ENCODE measurements around the gene FABP7. TPM values are rescaled to one million over a fixed set of nuclear protein-coding genes. Genes with fewer than 3 reads are reported as not detected.
"Not testable (repeated sequence)": the region's sequence is repeated elsewhere in the genome, so short reads cannot be mapped to it uniquely, and the experiment has no call there.

The FABP7 gene
- not detected for total RNA-seq
- long read RNA-seq: 0 reads

DNA sequence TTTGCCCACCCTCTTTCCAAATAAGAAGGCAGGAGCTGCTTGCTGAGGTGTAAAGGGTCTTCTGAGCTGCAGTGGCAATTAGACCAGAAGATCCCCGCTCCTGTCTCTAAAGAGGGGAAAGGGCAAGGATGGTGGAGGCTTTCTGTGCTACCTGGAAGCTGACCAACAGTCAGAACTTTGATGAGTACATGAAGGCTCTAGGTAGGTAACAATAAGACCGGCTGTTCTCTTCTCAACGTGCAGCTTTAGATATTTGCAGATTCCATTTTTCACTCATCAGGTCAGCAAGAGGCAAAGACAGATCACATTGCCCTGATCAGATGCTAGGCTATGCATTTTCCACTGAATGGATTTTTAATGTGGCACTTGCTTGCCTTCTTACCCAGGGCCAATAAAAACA is at the start of gene FABP7:
TSS of gene FABP7 (plus strand) at position 50 of the 400 bp plus-strand sequence. CDS start at position 129, 79 bp downstream.
- intact Hi-C loops (cut with DNase I, micrococcal nuclease): no loop called here
- ATAC-seq (no peak), DNase-seq (no peak)

DNA sequence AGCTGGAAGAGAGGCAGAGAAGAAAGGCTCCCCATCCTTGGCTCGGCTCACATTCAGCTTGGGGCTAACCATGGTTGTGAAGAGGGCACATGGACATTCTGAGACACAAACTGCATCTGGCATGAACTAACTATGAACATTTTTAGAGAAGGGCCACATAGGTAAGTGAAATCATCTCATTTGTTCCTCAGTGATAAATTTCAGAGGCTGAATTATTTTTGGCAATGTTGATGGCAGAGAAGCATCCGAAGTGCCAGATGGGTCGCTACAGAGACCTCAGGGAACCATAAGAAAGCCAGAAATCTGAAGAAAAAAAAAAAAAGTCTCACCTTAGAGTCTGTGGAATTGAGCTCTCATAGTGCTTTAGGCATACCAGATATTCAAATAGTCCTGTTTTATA is 49.2 kb upstream of the FABP7 start:
- ATAC-seq (no peak), DNase-seq (no peak)
- intact Hi-C loops (cut with DNase I, micrococcal nuclease): loop anchor here in 1 of 2 donors (5.0 to 10.0 kb wide), 2 partner anchors 107 to 584 kb away; no protein-coding TSS in a partner anchor

DNA sequence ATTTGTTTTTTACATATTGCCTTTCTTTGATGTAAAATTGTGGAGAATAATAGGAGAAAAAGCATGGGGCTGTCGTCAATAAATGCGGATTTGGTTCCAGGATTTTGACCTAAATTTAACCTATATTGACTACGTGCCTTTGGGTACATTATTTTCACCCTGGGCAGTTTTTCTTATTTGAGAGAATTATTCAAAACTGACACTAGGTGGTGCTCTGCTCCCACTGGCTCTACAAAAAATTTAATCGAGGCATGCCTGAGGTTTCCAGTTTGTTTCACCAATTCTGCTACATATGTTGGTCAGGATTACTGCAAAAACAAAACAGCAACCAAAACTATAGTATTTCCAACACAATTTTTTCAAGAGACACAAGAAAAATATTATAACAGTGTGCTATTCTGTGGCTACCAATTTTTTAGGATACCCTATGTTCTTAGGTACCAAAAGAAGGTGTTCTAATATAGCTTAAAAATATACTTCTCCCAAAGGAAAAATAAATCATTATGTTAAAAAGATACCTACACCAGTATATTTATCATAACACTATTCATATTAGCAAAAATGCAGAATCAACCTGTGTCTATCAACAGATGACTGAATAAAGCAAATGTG is 48.6 kb upstream of the FABP7 start:
- intact Hi-C loops (cut with DNase I, micrococcal nuclease): loop anchor here in 1 of 2 donors (5.0 to 10.0 kb wide), 2 partner anchors 106 to 584 kb away; no protein-coding TSS in a partner anchor
- peak; percentile 59 for ATAC-seq
- no peak for DNase-seq

DNA sequence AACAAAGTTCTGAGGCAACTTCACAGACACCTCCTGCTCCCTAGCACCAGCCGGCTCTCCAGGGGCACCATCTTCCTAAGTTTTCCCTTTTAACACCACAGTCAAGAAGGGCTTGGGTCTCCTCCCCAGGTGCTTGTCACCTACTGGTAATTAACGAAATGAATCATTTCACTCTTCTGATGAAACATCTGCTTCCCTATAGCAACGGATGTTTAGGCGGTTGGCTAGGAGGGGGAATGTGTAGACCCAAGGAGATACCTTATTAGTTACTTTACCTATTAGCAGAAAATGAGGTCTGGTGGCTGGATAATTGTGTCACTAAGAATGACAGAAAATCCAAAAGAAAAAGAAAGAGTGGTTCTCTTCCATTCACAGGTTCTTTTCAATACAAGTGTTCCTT is 46.3 kb upstream of the FABP7 start:
- intact Hi-C loops (cut with DNase I, micrococcal nuclease): loop anchor here in 1 of 2 donors (5.0 to 10.0 kb wide), 2 partner anchors 104 to 582 kb away; no protein-coding TSS in a partner anchor

DNA sequence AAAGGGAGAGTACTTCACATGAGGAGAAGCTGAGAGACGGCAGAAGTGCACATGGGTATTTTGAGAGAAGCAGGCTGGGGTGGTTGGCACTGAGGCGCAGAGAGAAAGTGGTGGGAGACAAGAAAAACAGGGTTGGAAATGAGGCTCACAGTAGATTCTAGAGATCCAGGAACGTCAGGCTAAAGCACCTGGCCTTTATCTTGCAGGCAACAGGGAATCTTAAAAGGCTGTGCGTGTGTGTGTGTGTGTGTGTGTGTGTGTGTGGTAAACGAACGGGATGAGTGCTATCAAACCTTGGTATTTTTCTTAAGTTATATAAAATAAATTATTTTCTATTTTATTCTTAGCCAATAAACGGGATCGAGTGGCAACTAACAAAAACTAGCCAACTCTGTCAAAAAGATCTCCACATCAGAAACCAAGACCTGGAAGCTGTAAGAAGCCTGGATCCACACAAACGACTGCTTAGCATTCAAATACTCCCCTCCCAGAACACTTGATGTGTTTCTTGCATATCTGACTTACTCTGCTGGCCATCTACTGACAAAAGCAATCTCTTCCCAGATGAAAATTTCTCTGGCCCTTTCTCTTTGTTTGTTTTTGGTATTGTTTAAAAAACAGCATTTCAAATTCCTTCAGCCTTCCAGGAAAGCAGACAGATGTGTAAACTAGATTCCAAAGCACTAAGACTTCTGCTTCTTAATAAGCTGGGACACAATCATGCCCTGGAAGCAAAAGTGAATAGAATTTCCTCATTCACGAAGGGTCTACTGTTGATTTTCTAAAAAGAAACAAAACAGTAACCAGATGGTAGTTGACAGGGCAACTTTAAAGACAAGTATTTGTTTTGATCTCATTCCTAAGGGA is 44.8 kb upstream of the FABP7 start:
- no peak for DNase-seq
- intact Hi-C loops (cut with DNase I, micrococcal nuclease): loop anchor here in 1 of 2 donors (5.0 to 10.0 kb wide), 2 partner anchors 103 to 580 kb away; no protein-coding TSS in a partner anchor
- ATAC-seq: no peak

More for the DNA sequence above, 46.3 kb upstream of the FABP7 start:
- DNase-seq: no peak
- ATAC-seq: no peak

DNA sequence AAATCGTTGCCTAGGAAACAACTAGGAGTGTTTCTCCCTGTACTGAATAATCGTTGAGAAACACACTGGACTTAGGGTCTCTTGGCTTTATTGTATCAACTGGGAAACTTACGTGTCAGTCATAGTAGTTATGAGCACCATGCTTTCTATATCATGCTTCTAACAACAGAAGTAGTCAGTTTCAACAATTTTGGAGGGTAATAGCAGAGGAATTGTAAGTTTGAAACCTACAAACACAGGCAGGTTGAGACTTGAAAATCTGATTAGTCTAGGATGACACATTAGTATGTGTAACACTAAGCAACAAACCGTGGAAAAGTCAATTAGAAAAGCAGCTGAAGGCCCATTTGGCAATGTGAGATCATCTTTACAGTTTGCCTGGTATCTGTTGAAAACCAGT is 43.9 kb upstream of the FABP7 start:
- ATAC-seq: no peak
- intact Hi-C loops (cut with DNase I, micrococcal nuclease): loop anchor here in 1 of 2 donors (10.0 kb wide), 1 partner anchor 579 kb away; no protein-coding TSS in a partner anchor
- no peak for DNase-seq

DNA sequence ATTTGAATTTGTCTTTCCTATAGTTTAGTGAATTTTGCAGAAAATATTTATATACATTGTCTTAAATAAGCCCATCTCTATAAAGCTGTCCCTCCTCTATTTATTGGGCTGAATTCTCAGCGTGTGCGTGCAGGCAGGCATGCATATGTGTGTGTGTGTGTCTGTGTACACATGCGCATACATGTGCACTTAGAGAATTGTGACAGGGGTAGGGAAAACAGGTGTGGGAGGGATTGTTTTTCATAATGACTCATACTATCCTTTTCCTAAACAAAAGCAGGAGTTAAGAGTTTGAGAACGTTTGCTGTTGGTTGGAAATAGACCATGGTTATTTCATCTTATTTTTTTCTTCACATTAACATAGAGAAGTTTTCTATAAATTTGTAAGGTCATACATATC is 43.4 kb upstream of the FABP7 start:
- ATAC-seq: no peak
- no peak for DNase-seq
- intact Hi-C loops (cut with DNase I, micrococcal nuclease): loop anchor here in 1 of 2 donors (10.0 kb wide), 1 partner anchor 579 kb away; no protein-coding TSS in a partner anchor

DNA sequence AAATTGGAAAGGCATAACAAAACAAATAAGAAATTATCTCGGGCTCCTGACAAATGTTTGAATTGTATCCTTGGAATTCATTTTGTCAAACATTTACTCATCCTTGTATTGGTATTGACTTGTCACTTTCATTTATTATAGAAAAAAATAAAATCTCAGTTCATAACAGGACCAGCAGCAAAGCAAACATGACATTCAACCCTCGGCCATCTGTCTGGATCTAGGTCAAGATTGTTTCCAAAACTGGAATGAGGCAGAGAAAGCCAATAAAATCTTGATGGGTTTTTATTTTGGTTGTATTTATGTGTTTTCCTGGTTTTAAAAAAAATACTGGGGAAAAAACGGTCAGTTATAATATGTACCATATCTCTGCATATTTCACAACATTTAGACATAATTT is 42.9 kb upstream of the FABP7 start:
- no peak for ATAC-seq
- intact Hi-C loops (cut with DNase I, micrococcal nuclease): loop anchor here in 1 of 2 donors (10.0 kb wide), 1 partner anchor 578 kb away; no protein-coding TSS in a partner anchor
- no peak for DNase-seq

DNA sequence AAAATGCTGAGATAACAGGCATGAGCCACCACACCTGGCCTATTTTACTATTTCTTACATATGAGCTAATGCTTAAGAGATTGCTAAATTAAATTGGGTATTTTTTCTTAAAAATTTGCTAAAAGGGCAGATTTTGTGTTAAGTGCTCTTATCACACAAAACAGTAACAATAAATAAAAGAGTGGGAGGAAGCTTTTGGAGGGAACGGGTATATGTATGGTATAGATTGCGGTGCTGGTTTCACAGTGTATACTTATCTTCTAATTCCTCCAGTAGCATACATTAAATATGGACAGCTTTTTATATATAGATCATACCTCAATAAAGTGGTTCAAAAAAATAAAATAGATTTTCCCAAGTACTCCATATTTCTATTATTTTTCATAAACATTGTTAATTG is 39.4 kb upstream of the FABP7 start:
- no peak for DNase-seq
- ATAC-seq: no peak
- intact Hi-C loops (cut with DNase I, micrococcal nuclease): no loop called here

DNA sequence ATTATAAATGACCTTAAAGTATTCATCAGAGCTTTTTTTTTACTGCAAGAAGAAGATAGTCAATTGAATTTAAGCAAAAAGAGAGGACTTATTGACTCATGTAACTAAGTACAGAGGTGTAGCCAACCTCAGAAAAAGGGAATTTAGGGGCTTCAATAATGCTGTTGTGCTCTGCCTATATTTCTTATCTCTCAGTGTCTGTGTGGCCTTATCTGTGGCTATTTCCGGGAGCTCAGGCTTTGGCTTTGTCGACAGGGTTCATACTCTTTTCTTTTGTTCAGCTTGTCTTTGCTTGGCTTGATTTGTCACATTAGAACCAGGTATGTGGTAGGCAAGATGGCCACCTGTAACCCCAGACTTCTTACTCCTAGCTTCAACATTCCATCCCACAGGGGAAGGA is 38.6 kb upstream of the FABP7 start:
- ATAC-seq: no peak
- intact Hi-C loops (cut with DNase I, micrococcal nuclease): no loop called here
- DNase-seq: no peak

DNA sequence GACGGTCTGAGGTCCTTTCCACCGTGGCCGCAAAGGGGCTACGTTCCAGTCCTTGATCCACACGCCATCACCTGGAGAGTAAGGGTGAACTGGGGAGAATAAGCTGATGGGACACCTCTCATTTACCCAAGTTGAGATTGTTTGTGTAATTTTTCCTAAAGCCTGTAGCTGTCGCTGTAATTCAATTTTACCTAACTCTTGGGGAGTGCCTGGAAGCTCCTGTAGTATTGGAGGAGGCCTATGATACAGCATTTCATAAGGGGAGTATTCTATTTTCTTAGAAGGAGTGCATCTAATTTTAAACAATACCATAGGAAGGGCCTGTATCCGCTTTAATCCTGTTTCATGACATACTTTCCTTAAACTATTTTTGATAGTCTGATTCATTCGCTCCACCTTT is 35.3 kb upstream of the FABP7 start:
- ATAC-seq: peak; percentile 44

DNA sequence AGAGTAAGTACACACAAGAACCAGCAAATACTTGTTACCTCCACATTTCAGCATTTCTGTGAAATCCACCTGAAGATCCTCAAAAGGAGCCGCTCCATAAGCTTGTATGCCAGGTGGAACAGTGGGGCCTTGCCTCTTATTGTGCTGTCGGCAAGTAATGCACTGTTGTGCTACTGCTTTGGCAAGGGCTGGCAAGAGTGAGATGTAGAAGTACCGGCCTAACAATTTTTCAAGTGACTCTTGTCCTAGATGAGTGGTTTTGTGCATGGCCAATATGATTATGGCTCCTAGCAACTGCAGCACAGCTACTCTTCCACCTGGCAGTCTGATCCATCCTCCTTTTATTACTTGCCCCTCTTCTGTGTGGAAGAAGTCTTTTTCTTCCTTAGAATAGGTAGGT is 34.7 kb upstream of the FABP7 start:
- ATAC-seq; DNase-seq; intact Hi-C loops (cut with DNase I, micrococcal nuclease): not testable (repeated sequence)

More for the DNA sequence above, 35.3 kb upstream of the FABP7 start:
- intact Hi-C loops (cut with DNase I, micrococcal nuclease); DNase-seq: not testable (repeated sequence)

DNA sequence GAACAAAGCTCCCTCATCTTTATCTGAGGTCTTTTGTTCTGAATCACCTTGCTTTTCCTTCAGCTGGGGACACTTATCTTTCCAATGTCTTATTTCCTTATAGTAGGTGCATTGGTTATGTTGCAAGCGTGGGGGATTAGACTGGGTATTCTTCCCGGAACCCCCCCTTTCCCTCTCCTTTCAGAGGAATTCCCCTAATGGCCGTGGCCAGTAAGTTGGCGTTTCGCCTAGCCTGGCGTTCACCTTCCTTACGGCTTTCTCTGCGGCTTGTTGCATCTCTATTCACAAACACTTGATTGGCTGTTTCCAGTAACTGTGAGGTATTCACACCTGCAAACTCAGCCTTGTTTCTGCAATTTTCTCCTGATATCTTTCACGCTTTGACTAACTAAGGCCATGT is 32.8 kb upstream of the FABP7 start:
- DNase-seq: no peak
- ATAC-seq: no peak
- intact Hi-C loops (cut with DNase I, micrococcal nuclease): no loop called here

DNA sequence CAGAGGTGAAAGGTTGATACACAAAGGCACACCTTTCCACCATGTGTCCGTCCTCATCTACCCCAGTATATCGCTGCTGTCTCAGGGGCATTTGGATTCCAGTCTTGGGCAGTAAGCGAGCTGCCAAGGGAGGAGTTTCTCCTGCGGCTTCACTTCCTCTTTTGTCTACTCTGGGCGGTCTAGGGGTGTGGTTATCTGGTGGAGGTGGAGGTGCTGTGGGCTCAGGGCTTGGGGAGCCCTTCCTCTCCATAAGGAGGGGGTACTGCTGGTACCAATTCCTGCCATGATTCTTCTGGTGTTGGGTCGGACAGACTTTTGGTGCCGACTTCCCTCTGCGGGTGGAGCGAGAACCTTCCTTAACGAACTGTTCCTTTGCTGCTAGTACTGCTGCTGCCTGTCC is 31.9 kb upstream of the FABP7 start:
- ATAC-seq (no peak), DNase-seq (no peak)
- intact Hi-C loops (cut with DNase I, micrococcal nuclease): no loop called here

DNA sequence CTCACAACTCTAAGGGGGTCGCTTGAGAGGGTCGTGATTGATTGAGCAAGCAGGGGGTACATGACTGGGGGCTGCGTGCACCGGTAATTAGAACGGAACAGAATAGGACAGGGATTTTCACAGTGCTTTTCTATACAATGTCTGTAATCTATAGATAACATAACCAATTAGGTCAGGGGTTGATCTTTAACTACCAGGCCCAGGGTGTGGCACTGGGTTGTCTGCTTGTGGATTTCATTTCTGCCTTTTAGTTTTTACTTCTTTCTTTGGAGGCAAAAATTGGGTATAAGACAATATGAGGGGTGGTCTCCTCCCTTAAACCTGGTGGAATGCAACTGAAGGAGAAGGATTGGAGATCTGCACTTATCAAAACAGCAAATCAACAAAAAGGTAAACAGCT is 30.6 kb upstream of the FABP7 start:
- intact Hi-C loops (cut with DNase I, micrococcal nuclease): not testable (repeated sequence)
- ATAC-seq: peak; percentile 42
- peak in 1 of 2 donors; percentile 28 for DNase-seq

DNA sequence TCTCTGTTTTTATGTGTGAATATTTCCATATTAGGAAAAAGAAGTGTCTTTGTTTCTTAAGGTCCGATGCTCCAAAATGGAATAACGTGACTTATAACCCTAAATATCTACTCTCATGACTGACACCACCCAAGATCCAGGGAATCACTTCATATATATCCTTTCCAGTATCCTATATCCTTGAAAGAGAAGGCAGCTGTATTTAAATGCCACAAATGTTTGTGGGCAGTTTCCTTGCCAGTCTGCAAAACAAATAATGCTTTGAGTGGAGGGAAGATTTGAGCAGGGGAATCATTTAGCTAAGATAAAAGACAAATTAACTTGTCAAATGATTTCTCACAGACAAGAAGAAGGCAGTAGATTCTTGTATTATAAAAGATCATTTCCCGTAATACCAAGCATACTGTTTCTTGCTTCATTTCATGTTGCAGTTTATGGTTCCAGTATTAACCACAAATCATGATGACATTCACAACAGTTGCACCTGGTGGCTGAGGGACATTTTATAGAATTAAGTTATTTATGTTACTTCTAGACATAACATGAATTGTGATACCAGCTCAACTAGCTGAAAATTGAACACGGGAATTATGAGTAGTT is 30.0 kb upstream of the FABP7 start:
- peak; percentile 29 for ATAC-seq
- no peak for DNase-seq
- intact Hi-C loops (cut with DNase I, micrococcal nuclease): no loop called here

DNA sequence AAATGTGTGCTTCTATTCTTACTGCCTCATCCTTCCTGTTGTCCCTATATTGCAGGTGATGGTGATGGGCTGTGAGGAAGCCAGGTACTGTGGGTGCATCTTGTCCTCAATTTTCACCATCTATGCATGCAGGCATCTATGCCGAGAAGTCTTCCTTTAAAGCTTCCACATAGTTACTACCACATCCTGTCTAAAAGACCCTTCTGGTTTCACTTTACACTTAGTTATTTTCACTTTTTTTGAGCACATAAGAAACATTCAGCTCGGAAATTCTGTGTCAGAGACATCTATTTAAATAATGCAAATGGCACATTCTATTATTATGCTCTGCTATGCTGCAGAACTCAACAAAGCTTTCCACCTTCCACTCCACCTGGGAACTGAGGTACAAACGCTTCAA is 28.2 kb upstream of the FABP7 start:
- no peak for ATAC-seq
- no peak for DNase-seq
- intact Hi-C loops (cut with DNase I, micrococcal nuclease): no loop called here

DNA sequence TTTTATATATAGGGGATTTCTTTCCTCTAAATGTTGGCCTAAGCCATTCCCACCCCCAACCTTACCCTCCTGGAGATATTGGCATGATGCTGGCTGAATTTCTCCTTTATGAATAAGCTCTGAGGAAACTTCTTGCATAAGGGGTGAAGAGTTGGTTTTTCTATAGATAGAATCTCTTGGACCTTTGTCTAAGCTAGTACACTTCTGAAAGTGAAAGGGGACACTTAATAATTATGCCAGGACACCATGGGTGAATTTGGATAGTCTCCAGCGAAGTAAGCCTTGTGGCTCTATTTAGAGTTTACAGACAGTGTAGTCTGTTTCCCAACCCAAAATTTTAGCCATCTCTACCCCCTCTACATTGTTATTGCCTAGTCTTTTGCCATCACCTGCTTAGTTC is 27.1 kb upstream of the FABP7 start:
- DNase-seq: no peak
- no peak for ATAC-seq
- intact Hi-C loops (cut with DNase I, micrococcal nuclease): no loop called here

DNA sequence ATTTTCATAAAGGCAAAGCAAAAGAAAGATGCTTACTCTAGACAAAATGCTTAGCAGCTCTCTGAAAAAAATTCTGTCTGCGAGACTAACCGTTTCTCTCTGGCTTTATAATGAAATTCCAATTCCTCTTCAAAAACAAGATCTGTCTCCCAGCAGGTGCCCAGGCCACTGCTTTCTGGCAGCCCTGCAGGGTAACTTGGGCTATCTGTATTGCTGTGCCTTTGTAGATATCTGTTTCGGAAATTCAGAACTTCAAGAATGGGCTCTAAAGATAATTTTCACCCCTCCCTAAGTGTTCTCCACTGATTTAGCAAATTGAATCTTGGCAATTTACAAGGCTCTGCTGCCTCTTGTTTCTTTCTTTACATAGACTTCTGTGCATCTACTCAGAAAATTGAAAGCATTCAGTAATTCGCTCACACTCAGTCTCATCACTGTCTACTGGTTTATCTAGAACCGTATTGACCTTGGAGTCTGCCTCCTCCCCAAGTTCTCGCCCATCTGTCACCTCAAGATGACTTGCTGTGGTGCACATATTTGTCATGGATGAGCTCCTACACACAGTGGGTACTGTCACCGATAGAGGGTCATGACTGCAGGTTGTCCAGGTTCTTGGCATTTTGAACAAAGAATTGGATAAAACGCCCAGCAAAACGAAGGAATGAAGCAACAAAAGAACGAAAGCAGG is 26.4 kb upstream of the FABP7 start:
- DNase-seq (no peak), ATAC-seq (no peak)
- intact Hi-C loops (cut with DNase I, micrococcal nuclease): no loop called here
